Measurements from ENCODE around the gene RTTN. TPM values are rescaled to one million over a fixed set of nuclear protein-coding genes. Genes with fewer than 3 reads are reported as not detected.

The RTTN gene
- polyA plus RNA-seq, 3 donors, result 0.22 to 2.7 (median 0.25) TPM

DNA sequence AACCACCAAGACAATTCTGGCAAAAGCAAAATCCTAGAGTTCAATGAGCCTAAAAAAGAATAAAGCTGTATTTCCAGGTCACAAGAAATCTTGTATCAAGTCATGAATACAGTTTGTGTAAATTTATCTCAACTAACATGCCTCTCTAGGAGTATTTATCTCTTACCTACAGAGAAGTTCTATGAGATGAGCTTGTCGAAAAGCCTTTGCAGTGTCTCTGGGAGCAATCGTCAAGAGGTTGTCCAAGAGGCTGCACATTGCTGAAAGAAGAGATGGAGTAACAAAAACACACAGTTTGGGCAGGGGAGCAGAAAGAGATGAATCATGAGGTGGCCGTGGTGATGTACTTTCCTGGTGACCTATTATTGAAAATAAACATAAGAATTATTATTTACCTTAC, 145.8 kb downstream of the RTTN start:
- Histone ChIP-seq H3K4me1 (ENCODE audit: control insufficient read depth in 1 of 2, insufficient read depth in 2 of 2, low read length in 2 of 2) (no peaks in the 10 kb centered on the region), H2AFZ (ENCODE audit: insufficient read depth, low read depth, low read length, poor library complexity, severe bottlenecking) (no peak overlapping the region), H4K20me1 (ENCODE audit: insufficient read depth, low read length) (no peaks in the 10 kb centered on the region), H3K27ac (ENCODE audit: low read depth in 1 of 2, low read length in 2 of 2) (no peak overlapping the region), H3K9me3 (replicated peaks in 1 of 2; ENCODE audit: control insufficient read depth in 1 of 2, insufficient read depth in 1 of 2, low read length in 2 of 2) (no peaks in the 10 kb centered on the region), H3K4me2 (replicated peaks; ENCODE audit: extremely low read depth, low read length, poor library complexity, severe bottlenecking) (no peak overlapping the region), H3K79me2 (ENCODE audit: insufficient read depth, low read length) (no peaks in the 10 kb centered on the region), H3K4me3 (replicated peaks in 1 of 3; ENCODE audit: low read depth in 2 of 3, low read length in 3 of 3) (no peak overlapping the region), H3K27me3 (ENCODE audit: control insufficient read depth in 2 of 2, insufficient read depth in 2 of 2, low read length in 2 of 2) (no peaks in the 10 kb centered on the region), H3K9ac (ENCODE audit: insufficient read depth, low read length, poor library complexity, severe bottlenecking) (no peak overlapping the region), H3K36me3 (replicated peaks in 1 of 2; ENCODE audit: control insufficient read depth in 1 of 2, insufficient read depth in 2 of 2, low read length in 2 of 2) (peaks cover 0 to 34% of the 10 kb centered on the region in 2 donors)
- DNase-seq, result no peak
- Mint-ChIP-seq H3K27me3 (ENCODE audit: low read depth in 3 of 3) (peaks cover 0 to 2% (median 0%) of the 10 kb centered on the region in 3 donors), H3K9me3 (no peaks in the 10 kb centered on the region), H3K27ac (no peak overlapping the region), H3K4me3 (no peak overlapping the region), H3K36me3 (peaks cover 34 to 51% of the 10 kb centered on the region in 2 donors), H3K4me1 (no peaks in the 10 kb centered on the region)
- intact Hi-C loops (cut with micrococcal nuclease), result no loop called here
- TF ChIP-seq, protein P1, sequence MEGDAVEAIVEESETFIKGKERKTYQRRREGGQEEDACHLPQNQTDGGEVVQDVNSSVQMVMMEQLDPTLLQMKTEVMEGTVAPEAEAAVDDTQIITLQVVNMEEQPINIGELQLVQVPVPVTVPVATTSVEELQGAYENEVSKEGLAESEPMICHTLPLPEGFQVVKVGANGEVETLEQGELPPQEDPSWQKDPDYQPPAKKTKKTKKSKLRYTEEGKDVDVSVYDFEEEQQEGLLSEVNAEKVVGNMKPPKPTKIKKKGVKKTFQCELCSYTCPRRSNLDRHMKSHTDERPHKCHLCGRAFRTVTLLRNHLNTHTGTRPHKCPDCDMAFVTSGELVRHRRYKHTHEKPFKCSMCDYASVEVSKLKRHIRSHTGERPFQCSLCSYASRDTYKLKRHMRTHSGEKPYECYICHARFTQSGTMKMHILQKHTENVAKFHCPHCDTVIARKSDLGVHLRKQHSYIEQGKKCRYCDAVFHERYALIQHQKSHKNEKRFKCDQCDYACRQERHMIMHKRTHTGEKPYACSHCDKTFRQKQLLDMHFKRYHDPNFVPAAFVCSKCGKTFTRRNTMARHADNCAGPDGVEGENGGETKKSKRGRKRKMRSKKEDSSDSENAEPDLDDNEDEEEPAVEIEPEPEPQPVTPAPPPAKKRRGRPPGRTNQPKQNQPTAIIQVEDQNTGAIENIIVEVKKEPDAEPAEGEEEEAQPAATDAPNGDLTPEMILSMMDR (IDR thresholded peaks at IDR 0.05), result no peak
- WGBS (ENCODE audit: insufficient coverage), result no CpG with 5 or more reads among the region's 3 CpGs

DNA sequence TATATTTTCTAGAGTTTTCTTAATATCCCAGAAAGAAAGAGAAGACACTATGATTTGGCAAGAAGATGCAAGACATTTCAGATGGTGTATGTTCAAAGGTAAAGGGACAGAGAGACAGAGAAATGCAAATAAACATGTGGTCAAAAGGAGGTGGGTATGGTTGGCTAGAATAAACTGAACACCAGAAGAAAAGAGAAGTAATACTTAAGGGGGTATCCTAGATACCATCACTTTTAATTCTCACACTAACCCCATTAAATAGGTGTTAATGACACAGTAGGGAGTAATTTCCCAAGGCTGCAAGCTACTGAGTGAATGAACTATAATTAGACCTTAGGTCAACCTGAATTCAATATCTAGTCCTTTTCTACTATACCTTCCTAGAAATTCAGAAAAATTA, 146.6 kb downstream of the RTTN start:
- H2AFZ ChIP-seq (ENCODE audit: insufficient read depth, low read depth, low read length, poor library complexity, severe bottlenecking), result no peak overlapping the region
- Mint-ChIP-seq H3K27me3 (ENCODE audit: low read depth in 3 of 3) (peaks cover 0 to 2% (median 0%) of the 10 kb centered on the region in 3 donors), H3K27ac (no peak overlapping the region), H3K4me1 (no peaks in the 10 kb centered on the region), H3K36me3 (peaks cover 33 to 53% of the 10 kb centered on the region in 2 donors), H3K4me3 (no peak overlapping the region), H3K9me3 (no peaks in the 10 kb centered on the region)
- H4K20me1 ChIP-seq (ENCODE audit: insufficient read depth, low read length), result no peaks in the 10 kb centered on the region
- no peak for DNase-seq
- intact Hi-C loops (cut with micrococcal nuclease), result no loop called here
- H3K79me2 ChIP-seq (ENCODE audit: insufficient read depth, low read length), result no peaks in the 10 kb centered on the region
- no peak overlapping the region for H3K4me3 ChIP-seq (replicated peaks in 1 of 3; ENCODE audit: low read depth in 2 of 3, low read length in 3 of 3)
- H3K27me3 ChIP-seq (ENCODE audit: control insufficient read depth in 2 of 2, insufficient read depth in 2 of 2, low read length in 2 of 2), result no peaks in the 10 kb centered on the region
- no peaks in the 10 kb centered on the region for H3K4me1 ChIP-seq (ENCODE audit: control insufficient read depth in 1 of 2, insufficient read depth in 2 of 2, low read length in 2 of 2)
- TF ChIP-seq, protein P1 (IDR thresholded peaks at IDR 0.05), result no peak
- H3K9me3 ChIP-seq (replicated peaks in 1 of 2; ENCODE audit: control insufficient read depth in 1 of 2, insufficient read depth in 1 of 2, low read length in 2 of 2), result no peaks in the 10 kb centered on the region
- H3K36me3 ChIP-seq (replicated peaks in 1 of 2; ENCODE audit: control insufficient read depth in 1 of 2, insufficient read depth in 2 of 2, low read length in 2 of 2), result peaks cover 0 to 37% of the 10 kb centered on the region in 2 donors
- no peak overlapping the region for H3K9ac ChIP-seq (ENCODE audit: insufficient read depth, low read length, poor library complexity, severe bottlenecking)
- no peak overlapping the region for H3K27ac ChIP-seq (ENCODE audit: low read depth in 1 of 2, low read length in 2 of 2)
- H3K4me2 ChIP-seq (replicated peaks; ENCODE audit: extremely low read depth, low read length, poor library complexity, severe bottlenecking), result no peak overlapping the region

Data from CD14-positive monocyte (primary cell).